HepG2 (cell line): ENCODE results near the gene RERE. TPM values are rescaled to one million over a fixed set of nuclear protein-coding genes. Genes with fewer than 3 reads are reported as not detected.
A peak's percentile ranks its signal among the peaks of the same experiment; 100 is the strongest.

Source experiments
- BCL6 ChIP-seq: IDR thresholded peaks from 2 replicates; pipeline ENCODE4 v1.6.1; 2016; ENCODE audit warnings: missing genetic modification reagents, missing compliant biosample characterization
- BORCS8-MEF2B ChIP-seq: sonication (generic); formaldehyde crosslinking; IDR thresholded peaks from 2 replicates; pipeline ENCODE4 v1.8.0; 2022; ENCODE audit warnings: mild to moderate bottlenecking, missing genetic modification reagents
- CBX2 ChIP-seq, 2 experiments: fragments of 200-600 bp in 1 of 2; sonication (generic); formaldehyde crosslinking in 1 of 2; IDR thresholded peaks; 2 replicates each; pipeline versions ENCODE4 v1.7.0 to v1.8.1; 2018 to 2022; ENCODE audit warnings: low read depth in 2 of 2, low read length in 1 of 2, mild to moderate bottlenecking in 1 of 2, missing genetic modification reagents in 1 of 2
- MIXL1 ChIP-seq: IDR thresholded peaks from 2 replicates; pipeline ENCODE4 v1.6.1; 2016
- MNT ChIP-seq: fragments of 450-650 bp; IDR thresholded peaks from 2 replicates; pipeline ENCODE4 v1.6.1; 2016
- MYC ChIP-seq: sonication (generic); formaldehyde crosslinking; IDR thresholded peaks from 2 replicates; pipeline ENCODE4 v1.9.0; 2021; ENCODE audit warnings: missing genetic modification reagents, borderline replicate concordance
- PCBP1 ChIP-seq: fragments of 200-400 bp; formaldehyde crosslinking; IDR thresholded peaks from 2 replicates; pipeline ENCODE4 v1.6.1; 2017; ENCODE audit warnings: mild to moderate bottlenecking, low read depth, low read length, borderline replicate concordance
- THAP11 ChIP-seq: IDR thresholded peaks from 2 replicates; pipeline ENCODE4 v1.6.1; 2016; ENCODE audit warnings: missing biosample characterization, missing genetic modification reagents
- YEATS4 ChIP-seq: sonication (generic); formaldehyde crosslinking; IDR thresholded peaks from 2 replicates; pipeline ENCODE4 v1.4.0; 2020; ENCODE audit warnings: missing genetic modification reagents, borderline replicate concordance
- ZNF274 ChIP-seq: sonication (generic); formaldehyde crosslinking; IDR thresholded peaks from 2 replicates; pipeline ENCODE4 v1.5.1; 2020; ENCODE audit warnings: mild to moderate bottlenecking, missing genetic modification reagents
- ZNF598 ChIP-seq: sonication (generic); formaldehyde crosslinking; IDR thresholded peaks from 2 replicates; pipeline ENCODE4 v1.5.1; 2020; ENCODE audit warnings: mild to moderate bottlenecking, missing genetic modification reagents, borderline replicate concordance
- ZNF777 ChIP-seq: sonication (generic); formaldehyde crosslinking; IDR thresholded peaks from 2 replicates; pipeline ENCODE4 v1.4.0; 2020; ENCODE audit warnings: missing genetic modification reagents
- polyA plus RNA-seq, 8 experiments: library from polyadenylated mRNA; depleted of rRNA in 3 of 8; stranded (reverse) in 7 of 8; unstranded in 1 of 8; fragments of >200 nt; fragmentation: Illumina TruSeq in 4 of 8; extraction: Trizol in 4 of 8; gene quantifications; 2 replicates each; pipeline versions ENCODE4 v1.2.1 to v1.2.3, GENCODE V29; 2011 to 2016; ENCODE audit warnings: low read depth in 4 of 8, missing spikeins in 1 of 8, mixed read lengths in 1 of 8; ENCODE audit not compliant: insufficient read depth in 1 of 8
- total RNA-seq, 5 experiments: library from RNA; depleted of rRNA; stranded (reverse); fragments of >200 nt; fragmentation: Illumina TruSeq; extraction: Trizol; gene quantifications; 2 replicates each; pipeline ENCODE4 v1.2.3, GENCODE V29; 2016; ENCODE audit warnings: low read depth in 1 of 5
- TF ChIP-seq, protein P1 (sequence below): sonication (generic); formaldehyde crosslinking; IDR thresholded peaks from 2 replicates; pipeline ENCODE4 v1.8.0; 2022; ENCODE audit warnings: mild to moderate bottlenecking, missing genetic modification reagents; ENCODE audit not compliant: insufficient replicate concordance
- TF ChIP-seq, protein P2 (sequence below): IDR thresholded peaks from 2 replicates; pipeline ENCODE4 v1.6.1; 2016; ENCODE audit warnings: low read depth, control low read depth
- TF ChIP-seq, protein P3 (sequence below): sonication (generic); formaldehyde crosslinking; IDR thresholded peaks from 2 replicates; pipeline ENCODE4 v1.9.0; 2021; ENCODE audit warnings: missing genetic modification reagents, borderline replicate concordance

Gene RERE
- total and polyA plus RNA-seq, 2 of the 13 experiments (the other 11 are each of a cell fraction or from before 2014, with no cell fraction given): 18.3 to 21.9 TPM

GRCh38 chr1:8702850-8703810 is 114.3 kb downstream of the RERE start (continued):
- TF ChIP-seq, protein P1, sequence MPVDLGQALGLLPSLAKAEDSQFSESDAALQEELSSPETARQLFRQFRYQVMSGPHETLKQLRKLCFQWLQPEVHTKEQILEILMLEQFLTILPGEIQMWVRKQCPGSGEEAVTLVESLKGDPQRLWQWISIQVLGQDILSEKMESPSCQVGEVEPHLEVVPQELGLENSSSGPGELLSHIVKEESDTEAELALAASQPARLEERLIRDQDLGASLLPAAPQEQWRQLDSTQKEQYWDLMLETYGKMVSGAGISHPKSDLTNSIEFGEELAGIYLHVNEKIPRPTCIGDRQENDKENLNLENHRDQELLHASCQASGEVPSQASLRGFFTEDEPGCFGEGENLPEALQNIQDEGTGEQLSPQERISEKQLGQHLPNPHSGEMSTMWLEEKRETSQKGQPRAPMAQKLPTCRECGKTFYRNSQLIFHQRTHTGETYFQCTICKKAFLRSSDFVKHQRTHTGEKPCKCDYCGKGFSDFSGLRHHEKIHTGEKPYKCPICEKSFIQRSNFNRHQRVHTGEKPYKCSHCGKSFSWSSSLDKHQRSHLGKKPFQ (CRISPR knock-in tag): no peak
- TF ChIP-seq YEATS4 (peak; percentile 71), MIXL1 (CRISPR knock-in tag) (peak; percentile 49; the same call in 1 of the 2 replicates), MYC (CRISPR knock-in tag) (peak; percentile 77; the same call in 1 of the 2 replicates), ZNF777 (CRISPR knock-in tag) (peak; percentile 79), PCBP1 (no peak), ZNF598 (CRISPR knock-in tag) (no peak), BORCS8-MEF2B (CRISPR knock-in tag) (no peak), THAP11 (CRISPR knock-in tag) (peak; percentile 63), BCL6 (peak; percentile 90), ZNF274 (CRISPR knock-in tag) (0 out of 2 replicates have a peak, but pooled peaks have one; percentile 36), MNT (no peak), CBX2 (IDR thresholded peaks at IDR 0.05; ENCODE audit: low read depth, low read length) (no peak), CBX2 (CRISPR knock-in tag; IDR thresholded peaks at IDR 0.05; ENCODE audit: low read depth) (no peak)
- TF ChIP-seq, protein P2, sequence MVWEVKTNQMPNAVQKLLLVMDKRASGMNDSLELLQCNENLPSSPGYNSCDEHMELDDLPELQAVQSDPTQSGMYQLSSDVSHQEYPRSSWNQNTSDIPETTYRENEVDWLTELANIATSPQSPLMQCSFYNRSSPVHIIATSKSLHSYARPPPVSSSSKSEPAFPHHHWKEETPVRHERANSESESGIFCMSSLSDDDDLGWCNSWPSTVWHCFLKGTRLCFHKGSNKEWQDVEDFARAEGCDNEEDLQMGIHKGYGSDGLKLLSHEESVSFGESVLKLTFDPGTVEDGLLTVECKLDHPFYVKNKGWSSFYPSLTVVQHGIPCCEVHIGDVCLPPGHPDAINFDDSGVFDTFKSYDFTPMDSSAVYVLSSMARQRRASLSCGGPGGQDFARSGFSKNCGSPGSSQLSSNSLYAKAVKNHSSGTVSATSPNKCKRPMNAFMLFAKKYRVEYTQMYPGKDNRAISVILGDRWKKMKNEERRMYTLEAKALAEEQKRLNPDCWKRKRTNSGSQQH (CRISPR knock-in tag): no peak
- TF ChIP-seq, protein P3, sequence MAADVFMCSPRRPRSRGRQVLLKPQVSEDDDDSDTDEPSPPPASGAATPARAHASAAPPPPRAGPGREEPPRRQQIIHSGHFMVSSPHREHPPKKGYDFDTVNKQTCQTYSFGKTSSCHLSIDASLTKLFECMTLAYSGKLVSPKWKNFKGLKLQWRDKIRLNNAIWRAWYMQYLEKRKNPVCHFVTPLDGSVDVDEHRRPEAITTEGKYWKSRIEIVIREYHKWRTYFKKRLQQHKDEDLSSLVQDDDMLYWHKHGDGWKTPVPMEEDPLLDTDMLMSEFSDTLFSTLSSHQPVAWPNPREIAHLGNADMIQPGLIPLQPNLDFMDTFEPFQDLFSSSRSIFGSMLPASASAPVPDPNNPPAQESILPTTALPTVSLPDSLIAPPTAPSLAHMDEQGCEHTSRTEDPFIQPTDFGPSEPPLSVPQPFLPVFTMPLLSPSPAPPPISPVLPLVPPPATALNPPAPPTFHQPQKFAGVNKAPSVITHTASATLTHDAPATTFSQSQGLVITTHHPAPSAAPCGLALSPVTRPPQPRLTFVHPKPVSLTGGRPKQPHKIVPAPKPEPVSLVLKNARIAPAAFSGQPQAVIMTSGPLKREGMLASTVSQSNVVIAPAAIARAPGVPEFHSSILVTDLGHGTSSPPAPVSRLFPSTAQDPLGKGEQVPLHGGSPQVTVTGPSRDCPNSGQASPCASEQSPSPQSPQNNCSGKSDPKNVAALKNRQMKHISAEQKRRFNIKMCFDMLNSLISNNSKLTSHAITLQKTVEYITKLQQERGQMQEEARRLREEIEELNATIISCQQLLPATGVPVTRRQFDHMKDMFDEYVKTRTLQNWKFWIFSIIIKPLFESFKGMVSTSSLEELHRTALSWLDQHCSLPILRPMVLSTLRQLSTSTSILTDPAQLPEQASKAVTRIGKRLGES (CRISPR knock-in tag): no peak
